ENCODE measurements around the gene WDR38.

The WDR38 gene, protein sequence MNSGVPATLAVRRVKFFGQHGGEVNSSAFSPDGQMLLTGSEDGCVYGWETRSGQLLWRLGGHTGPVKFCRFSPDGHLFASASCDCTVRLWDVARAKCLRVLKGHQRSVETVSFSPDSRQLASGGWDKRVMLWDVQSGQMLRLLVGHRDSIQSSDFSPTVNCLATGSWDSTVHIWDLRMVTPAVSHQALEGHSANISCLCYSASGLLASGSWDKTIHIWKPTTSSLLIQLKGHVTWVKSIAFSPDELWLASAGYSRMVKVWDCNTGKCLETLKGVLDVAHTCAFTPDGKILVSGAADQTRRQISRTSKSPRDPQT

DNA sequence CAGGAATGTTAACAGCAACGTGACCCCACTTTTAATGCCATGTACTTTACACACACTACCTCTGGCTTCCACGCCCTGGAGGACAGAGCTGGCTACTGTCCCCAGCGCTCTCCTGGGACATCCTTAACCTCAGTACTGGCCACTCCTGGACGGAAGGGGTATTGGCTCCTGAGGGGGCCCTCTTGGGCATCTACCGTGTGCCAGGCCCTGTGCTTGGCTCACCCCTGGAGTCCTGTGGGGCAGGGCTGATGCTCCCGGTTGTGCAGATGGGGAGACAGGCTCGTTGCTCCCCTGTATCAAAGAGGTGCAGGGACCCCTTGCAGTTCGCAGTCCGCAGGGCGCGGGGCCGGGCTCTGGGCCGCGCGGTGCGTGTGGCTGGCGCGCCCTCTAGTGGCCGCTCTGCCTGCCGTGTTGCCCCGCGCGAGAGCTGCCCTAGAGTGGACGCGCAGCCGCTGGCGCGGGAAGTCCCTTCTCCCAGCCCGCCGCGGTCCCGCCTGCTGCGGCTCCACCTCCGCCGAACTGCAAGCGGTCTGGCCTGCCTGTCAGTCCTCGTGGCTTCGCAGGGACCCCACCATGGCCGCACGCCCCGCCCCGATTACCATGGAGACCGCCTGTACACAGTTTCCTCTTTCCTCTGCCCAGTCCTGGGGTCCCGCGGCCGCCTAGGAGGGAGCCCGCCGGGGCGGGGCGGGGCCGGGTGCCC is at the start of gene WDR38:
WDR38 (plus strand) TSS at position 632 of the 703 bp plus-strand sequence. CDS start 72 bp downstream, outside the sequence.
- in situ Hi-C loops (cut with HindIII; ENCODE audit: low pct_ligation_motif_present, low pct_unique_long_range_greater_than_20kb, low sequenced_read_pairs): no loop called here
- DNase-seq: peak; percentile 74

DNA sequence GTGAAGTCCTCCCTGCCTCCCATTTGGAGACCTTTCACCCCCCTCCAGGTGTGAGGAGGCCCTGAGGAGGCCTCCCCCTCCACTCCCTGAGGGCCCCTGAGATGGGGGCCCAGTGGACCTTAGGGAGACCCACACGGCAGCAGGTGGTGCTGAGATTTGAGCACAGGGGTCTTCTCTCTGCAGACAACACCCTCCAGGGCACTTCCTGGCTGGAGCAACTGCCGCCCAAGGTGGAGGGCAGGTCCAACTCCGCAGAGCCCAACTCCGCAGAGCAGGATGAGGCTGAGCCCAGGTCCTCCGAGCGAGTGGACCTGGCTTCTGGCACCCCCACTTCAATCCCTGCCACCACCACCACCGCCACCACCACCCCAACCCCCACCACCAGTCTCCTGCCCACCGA is 49.3 kb upstream of the WDR38 start:
- in situ Hi-C loops (cut with HindIII; ENCODE audit: low pct_ligation_motif_present, low pct_unique_long_range_greater_than_20kb, low sequenced_read_pairs): no loop called here
- no peak for DNase-seq

GRCh38 chr9:124805186-124805585 is 48.1 kb upstream of the WDR38 start:
- in situ Hi-C loops (cut with HindIII; ENCODE audit: low pct_ligation_motif_present, low pct_unique_long_range_greater_than_20kb, low sequenced_read_pairs): no loop called here
- no peak for DNase-seq

DNA sequence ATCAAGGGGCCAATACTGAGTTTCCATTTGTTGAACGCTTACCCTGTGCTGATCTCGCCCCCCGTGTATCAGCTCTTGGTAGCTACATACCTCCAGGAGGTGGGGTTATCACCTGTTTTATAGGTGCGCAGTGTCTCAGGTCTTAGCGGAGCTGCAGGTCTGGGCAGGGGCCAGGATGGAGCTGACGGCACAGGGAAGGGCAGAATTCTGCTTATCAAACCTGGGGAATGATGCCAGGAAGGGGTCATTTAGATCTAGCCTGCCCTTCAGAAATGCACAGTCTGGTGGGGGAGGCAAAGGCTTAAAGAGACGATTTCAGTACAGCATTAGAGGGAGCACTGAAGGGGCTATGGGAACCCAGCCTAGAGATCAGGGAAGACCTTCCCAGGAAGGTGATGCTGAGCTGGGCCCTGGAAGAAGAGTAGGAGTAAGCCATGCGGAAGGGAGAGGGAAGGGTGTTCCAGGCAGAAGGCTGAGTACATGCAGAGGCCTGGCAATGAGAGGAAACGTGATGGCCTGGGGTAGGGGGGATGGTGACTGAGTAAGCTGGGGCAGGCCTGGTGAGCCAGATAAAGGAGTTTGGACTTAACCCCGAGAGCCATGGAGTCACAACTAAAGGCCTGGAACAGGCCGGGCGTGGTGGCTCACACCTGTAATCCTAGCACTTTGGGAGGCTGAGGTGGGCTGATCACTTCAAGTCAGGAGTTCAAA is 44.9 kb upstream of the WDR38 start:
- DNase-seq: no peak
- in situ Hi-C loops (cut with HindIII; ENCODE audit: low pct_ligation_motif_present, low pct_unique_long_range_greater_than_20kb, low sequenced_read_pairs): no loop called here

DNA sequence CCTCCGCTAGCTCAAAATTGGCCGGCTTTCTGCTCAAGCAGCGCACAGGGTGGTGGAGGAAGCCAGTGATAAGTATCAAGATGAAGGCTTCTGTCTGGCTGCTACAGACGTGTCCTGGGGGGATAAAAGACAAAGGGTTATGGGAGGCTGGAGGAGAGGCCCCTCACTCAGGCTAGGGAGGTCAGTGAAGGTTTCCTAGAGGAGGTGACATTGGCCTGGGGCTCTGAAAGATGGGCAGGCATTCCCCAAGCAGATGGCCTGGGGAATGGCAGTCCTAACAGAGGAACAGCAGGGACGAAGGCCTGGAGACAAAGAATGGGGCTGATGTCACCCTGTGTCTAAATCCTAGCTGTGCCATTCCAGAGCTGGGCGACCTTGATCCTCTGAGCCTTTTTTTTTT is 44.0 kb upstream of the WDR38 start:
- DNase-seq: no peak
- in situ Hi-C loops (cut with HindIII; ENCODE audit: low pct_ligation_motif_present, low pct_unique_long_range_greater_than_20kb, low sequenced_read_pairs): no loop called here

DNA sequence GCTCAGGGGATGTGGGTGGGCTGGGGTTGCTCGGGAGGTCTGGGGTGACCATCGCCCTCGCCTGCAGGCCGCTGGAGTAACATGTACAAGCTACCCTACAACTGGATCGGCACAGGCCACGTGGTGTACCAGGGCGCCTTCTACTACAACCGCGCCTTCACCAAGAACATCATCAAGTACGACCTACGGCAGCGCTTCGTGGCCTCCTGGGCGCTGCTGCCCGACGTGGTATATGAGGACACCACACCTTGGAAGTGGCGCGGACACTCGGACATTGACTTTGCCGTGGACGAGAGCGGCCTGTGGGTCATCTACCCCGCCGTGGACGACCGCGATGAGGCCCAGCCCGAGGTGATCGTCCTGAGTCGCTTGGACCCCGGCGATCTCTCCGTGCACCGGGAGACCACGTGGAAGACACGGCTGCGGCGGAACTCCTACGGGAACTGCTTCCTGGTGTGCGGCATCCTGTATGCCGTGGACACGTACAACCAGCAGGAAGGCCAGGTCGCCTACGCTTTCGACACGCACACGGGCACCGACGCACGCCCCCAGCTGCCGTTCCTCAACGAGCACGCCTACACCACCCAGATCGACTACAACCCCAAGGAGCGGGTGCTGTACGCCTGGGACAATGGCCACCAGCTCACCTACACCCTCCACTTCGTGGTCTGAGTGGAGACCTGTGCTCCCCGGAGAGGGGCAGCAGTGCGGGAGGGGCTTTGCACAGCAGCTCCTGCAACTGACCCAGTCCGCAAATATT is 43.3 kb upstream of the WDR38 start:
- DNase-seq: no peak
- in situ Hi-C loops (cut with HindIII; ENCODE audit: low pct_ligation_motif_present, low pct_unique_long_range_greater_than_20kb, low sequenced_read_pairs): no loop called here

DNA sequence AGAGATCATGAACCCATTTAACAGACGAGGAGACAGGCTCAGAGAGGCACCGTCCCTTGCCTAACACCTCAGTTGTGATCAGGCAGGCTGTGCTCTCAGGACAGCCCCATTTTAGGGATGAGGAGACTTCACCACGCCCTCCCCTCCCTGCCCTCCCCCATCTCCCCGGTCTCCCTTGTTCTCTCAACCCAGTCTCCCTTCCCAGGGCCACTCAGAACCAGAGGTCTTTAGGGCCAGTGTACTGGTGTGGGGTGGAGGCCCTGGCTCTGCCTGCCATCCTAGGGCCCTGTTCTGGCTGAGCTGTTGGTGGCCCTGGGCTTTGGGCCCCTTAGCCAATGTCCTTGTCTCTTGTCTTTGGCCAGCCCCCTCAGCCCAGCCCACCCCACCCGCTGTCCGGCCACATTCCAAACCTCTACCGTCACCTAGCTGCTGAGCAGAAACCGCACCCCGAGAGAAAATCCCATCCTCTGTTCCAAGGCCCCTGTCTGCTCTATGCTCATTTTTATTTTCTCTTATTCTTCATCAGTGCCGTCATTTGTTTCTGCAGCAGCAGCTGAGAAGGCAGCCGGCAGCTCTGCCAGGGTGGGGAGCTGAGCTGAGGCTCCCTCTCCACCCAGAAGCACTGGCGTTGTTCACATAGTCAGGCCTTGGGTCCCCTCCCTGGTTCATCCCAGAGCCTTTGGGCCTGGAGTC is 42.5 kb upstream of the WDR38 start:
- in situ Hi-C loops (cut with HindIII; ENCODE audit: low pct_ligation_motif_present, low pct_unique_long_range_greater_than_20kb, low sequenced_read_pairs): no loop called here

GRCh38 chr9:124812441-124812876 is 40.8 kb upstream of the WDR38 start:
- DNase-seq: peak; percentile 96
- in situ Hi-C loops (cut with HindIII; ENCODE audit: low pct_ligation_motif_present, low pct_unique_long_range_greater_than_20kb, low sequenced_read_pairs): no loop called here

More for the DNA sequence above, 42.5 kb upstream of the WDR38 start:
- peak; percentile 87 for DNase-seq

- in situ Hi-C loops (cut with HindIII; ENCODE audit: low pct_ligation_motif_present, low pct_unique_long_range_greater_than_20kb, low sequenced_read_pairs): no loop called here
- DNase-seq: no peak
These were observed 40.2 kb upstream of the WDR38 start for GRCh38 chr9:124813041-124813440.

DNA sequence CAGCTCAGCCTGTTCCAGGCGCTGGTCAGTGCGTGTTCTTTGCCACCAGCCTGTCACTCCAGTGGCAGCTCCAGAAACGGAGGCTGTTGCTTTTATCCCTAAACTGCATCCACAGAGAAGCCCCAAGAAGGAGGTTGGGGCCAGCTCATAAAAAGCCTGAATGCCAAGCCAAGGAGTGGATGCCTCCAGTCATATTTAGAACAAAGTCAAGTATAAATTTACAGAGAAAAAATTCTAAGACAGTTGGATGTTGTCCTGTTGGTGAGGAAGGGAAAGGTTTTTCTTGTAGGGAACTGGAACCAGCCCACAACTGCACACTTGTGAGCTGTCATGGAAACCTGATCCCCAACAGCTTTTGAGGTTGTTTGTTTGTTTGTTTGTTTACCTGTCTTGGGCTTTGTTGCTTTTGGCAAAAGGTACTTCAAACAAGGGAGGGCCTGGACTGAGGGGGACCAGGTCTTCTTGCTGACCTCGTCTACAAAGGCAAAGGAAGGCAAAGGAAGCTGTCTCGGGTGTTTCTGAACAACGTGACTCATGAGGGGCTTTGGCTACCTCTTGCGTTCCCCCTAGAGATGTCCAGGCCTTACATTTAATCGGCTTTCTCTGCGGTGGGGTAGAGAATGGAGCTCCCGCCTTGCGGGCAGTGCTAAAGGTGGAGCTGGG is 39.6 kb upstream of the WDR38 start:
- no peak for DNase-seq

GRCh38 chr9:124814164-124814535 is 39.1 kb upstream of the WDR38 start:
- DNase-seq: no peak
- in situ Hi-C loops (cut with HindIII; ENCODE audit: low pct_ligation_motif_present, low pct_unique_long_range_greater_than_20kb, low sequenced_read_pairs): no loop called here

More for the DNA sequence above, 39.6 kb upstream of the WDR38 start:
- in situ Hi-C loops (cut with HindIII; ENCODE audit: low pct_ligation_motif_present, low pct_unique_long_range_greater_than_20kb, low sequenced_read_pairs): no loop called here

DNA sequence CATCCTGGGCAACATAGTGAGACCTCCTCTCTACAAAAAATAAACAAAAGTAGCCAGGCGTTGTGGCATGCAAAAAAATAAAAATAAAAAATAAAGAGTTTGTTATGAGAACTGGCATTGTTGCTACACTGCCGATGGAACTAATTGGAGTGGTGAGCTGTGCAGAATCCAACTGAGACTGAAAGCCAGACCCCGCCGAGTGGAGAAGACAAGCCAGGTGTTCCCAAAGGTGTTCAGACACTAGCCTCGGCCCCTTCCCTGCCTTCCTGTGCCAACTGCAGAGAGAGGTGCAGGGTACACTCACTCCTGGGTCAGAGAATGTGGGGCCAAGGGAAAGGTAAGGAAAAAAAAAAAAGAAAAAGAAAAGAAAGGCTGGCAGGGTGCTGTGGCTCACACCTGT is 37.7 kb upstream of the WDR38 start:
- no peak for DNase-seq
- in situ Hi-C loops (cut with HindIII; ENCODE audit: low pct_ligation_motif_present, low pct_unique_long_range_greater_than_20kb, low sequenced_read_pairs): no loop called here

DNA sequence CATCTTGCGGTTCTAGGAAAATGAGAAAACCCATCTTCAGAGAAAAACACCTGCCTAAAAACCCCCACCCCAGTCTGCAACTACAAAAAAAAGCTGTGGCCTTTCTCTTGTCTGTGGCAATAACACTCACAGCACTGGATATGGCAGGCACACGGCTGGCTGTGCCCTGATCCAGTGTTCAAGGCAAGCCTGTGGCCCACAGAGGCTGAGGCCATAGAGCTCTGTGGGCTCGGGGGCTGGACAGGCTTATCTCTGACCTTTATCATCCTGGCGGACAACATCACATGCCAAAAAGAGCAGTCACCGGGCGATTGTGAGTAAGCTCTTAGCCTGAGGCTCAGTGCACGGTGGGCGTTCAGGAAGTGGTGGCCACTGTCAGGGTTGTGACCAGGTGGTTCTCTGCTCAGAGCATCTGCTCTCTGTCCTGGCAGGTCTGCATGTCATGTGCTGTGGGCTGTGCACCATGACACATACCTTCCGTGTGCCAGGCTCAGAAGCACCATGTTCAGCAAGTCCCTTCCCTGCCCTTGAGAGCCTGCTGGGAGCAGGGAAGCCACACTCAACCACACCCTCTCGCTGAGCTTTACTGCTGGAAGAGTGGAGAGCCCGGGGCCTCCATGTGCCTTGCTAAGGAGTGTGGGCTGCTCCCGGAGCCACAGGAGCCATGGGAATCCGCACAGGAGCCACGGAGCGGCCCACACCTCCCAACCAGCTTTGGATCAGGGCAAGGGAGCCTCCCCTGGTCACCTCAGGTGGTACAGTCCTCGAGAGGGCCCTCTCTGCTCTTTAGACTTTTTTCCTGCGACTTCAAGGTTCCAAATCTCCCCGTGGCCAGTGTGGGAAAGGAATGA is 34.6 kb upstream of the WDR38 start:
- no peak for DNase-seq
- in situ Hi-C loops (cut with HindIII; ENCODE audit: low pct_ligation_motif_present, low pct_unique_long_range_greater_than_20kb, low sequenced_read_pairs): no loop called here

DNA sequence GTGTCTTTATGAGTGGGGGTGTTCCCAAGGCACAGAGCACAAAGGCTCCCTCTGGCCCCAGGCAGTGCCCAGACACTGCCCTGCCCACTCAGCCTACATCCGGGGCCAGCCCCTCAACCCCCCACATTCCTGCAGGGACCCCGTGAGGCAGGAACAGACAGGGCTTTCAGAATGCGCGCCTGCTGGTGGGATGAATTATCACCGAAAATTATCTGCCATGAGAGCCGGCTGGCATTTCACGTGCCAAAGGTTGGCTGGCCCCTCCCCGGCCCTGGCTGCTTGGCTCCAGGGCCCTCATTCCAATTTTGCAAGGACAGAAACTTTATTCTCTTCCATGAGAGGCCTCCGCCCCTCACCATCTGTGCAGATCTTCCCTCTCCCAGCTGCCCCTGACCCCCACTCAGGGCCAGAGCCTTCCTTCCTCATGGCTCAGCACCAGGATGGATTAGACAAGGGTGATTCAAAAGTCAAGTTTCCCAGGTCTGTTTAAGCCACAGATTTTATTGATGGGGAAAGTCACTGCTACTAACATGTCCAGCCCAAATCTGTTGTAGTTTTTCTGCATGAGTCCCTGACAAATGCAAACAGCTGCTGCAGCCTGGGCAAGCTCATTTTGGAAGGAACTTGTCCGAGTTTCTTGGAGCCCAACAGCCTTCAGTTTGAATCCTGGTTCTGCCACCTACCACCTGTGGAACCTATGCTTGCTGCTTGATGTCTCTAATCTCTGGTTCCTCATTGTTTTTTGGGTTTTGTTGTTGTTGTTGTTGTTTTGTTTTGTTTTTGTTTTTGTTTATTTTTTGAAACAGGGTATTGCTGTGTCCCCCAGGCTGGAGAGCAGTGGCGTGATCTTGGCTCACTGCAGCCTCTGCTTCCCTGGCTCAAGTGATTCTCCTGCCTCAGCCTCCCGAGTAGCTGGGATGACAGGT is 32.3 kb upstream of the WDR38 start:
- in situ Hi-C loops (cut with HindIII; ENCODE audit: low pct_ligation_motif_present, low pct_unique_long_range_greater_than_20kb, low sequenced_read_pairs): no loop called here
- no peak for DNase-seq

DNA sequence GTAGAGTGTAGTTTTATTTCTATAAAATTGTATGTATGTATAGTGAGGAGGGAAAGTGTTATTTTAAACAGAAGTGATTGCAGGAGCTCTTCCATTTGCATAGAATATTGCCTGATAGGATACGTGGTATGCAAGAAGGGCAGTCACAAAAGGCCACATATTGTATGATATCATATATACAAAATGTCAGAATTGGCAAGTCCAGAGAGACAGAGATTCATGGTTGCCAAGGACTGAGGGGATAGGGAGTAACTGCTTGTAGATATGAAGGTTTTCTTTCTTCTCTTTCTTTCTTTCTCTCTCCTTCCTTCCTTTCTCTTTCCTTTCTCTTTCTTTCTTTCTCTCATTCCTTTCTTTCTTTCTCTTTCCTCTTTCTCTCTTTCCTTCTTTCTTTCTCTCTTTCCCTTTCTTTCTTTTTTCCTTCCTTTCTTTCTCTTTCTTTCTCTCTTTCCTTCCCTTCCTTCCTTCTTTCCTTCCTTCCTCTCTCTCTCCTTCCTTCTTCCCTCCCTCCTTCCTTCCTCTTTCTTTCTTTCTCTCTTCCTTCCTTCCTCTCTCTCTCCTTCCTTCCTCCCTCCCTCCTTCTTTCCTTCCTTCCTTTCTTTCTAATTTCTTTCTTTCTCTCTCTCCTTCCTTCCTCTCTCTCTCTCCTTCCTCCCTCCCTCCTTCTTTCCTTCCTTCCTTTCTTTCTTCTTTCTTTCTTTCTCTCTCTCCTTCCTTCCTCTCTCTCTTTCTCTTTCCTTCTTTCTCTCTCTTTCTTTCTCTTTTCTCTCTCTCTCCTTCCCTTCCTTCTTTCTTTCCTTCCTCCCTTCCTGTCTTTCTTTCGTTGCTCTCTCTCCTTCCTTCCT is 24.5 kb upstream of the WDR38 start:
- DNase-seq: no peak
- in situ Hi-C loops (cut with HindIII; ENCODE audit: low pct_ligation_motif_present, low pct_unique_long_range_greater_than_20kb, low sequenced_read_pairs): no loop called here

All from ACHN (cell line).